GM19025 (cell line): ENCODE measurements around the gene GATA2.

Experiments used
- ATAC-seq: cut with Tn5 transposase; IDR thresholded peaks from one replicate; pipeline ENCODE4 v1.9.1; 2021; ENCODE audit warnings: mild to moderate bottlenecking, low read depth, moderate library complexity; ENCODE audit not compliant: unreplicated experiment

GATA2 gene

GRCh38 chr3:128488991-128489673 is 3.9 kb downstream of the GATA2 start:
- ATAC-seq, result no peak

GRCh38 chr3:128488636-128488990 is 4.4 kb downstream of the GATA2 start:
- no peak for ATAC-seq

GRCh38 chr3:128487813-128488635 is 5.0 kb downstream of the GATA2 start:
- ATAC-seq, result no peak

- ATAC-seq, result no peak
Observed at GRCh38 chr3:128487538-128487812, 5.5 kb downstream of the GATA2 start.

- ATAC-seq, result no peak
Observed at GRCh38 chr3:128486681-128487537, 6.1 kb downstream of the GATA2 start.

GRCh38 chr3:128486205-128486628 is 6.8 kb downstream of the GATA2 start:
- no peak for ATAC-seq

- ATAC-seq, result no peak
Observed at GRCh38 chr3:128485282-128486204, 7.5 kb downstream of the GATA2 start.

- ATAC-seq, result no peak
Observed at GRCh38 chr3:128484404-128485281, 8.4 kb downstream of the GATA2 start.

- no peak for ATAC-seq
Observed at GRCh38 chr3:128483657-128484403, 9.2 kb downstream of the GATA2 start.

- no peak for ATAC-seq
Observed at GRCh38 chr3:128482666-128483656, 10.0 kb downstream of the GATA2 start.

GRCh38 chr3:128482175-128482574 is 10.8 kb downstream of the GATA2 start:
- no peak for ATAC-seq

GRCh38 chr3:128481438-128481942 is 11.5 kb downstream of the GATA2 start:
- no peak for ATAC-seq

GRCh38 chr3:128480717-128481437 is 12.1 kb downstream of the GATA2 start:
- no peak for ATAC-seq

- no peak for ATAC-seq
Observed at GRCh38 chr3:128480278-128480677, 12.7 kb downstream of the GATA2 start.

- ATAC-seq, result no peak
Observed at GRCh38 chr3:128479558-128480086, 13.4 kb downstream of the GATA2 start.
